GM18870 (cell line): ENCODE data around the gene SPTAN1.
"Not testable (repeated sequence)": the region's sequence is repeated elsewhere in the genome, so short reads cannot be mapped to it uniquely, and the experiment has no call there.

Experiments used
- ATAC-seq: cut with Tn5 transposase; IDR thresholded peaks from one replicate; pipeline ENCODE4 v1.9.1; 2021; ENCODE audit warnings: moderate library complexity; ENCODE audit not compliant: unreplicated experiment

Gene SPTAN1

GRCh38 chr9:128631636-128632035 is 79.2 kb downstream of the SPTAN1 start:
- ATAC-seq = no peak

GRCh38 chr9:128632066-128632465 is 79.7 kb downstream of the SPTAN1 start:
- no peak for ATAC-seq

GRCh38 chr9:128632486-128632885 is 80.1 kb downstream of the SPTAN1 start:
- no peak for ATAC-seq

- ATAC-seq = no peak
Measured at GRCh38 chr9:128633057-128633456, 80.7 kb downstream of the SPTAN1 start.

GRCh38 chr9:128633601-128634000 is 81.2 kb downstream of the SPTAN1 start:
- ATAC-seq = no peak

GRCh38 chr9:128634111-128634510 is 81.7 kb downstream of the SPTAN1 start:
- ATAC-seq = no peak

GRCh38 chr9:128634651-128635262 is 82.4 kb downstream of the SPTAN1 start:
- no peak for ATAC-seq

GRCh38 chr9:128635266-128636023 is 83.1 kb downstream of the SPTAN1 start:
- ATAC-seq = no peak

GRCh38 chr9:128636024-128636390 is 83.6 kb downstream of the SPTAN1 start:
- no peak for ATAC-seq

GRCh38 chr9:128636556-128637530 is 84.5 kb downstream of the SPTAN1 start:
- no peak for ATAC-seq

- ATAC-seq = no peak
Measured at GRCh38 chr9:128637656-128638055, 85.3 kb downstream of the SPTAN1 start.

- ATAC-seq = no peak
Measured at GRCh38 chr9:128638580-128638979, 86.2 kb downstream of the SPTAN1 start.

- ATAC-seq = no peak
Measured at GRCh38 chr9:128640603-128641002, 88.2 kb downstream of the SPTAN1 start.

- ATAC-seq = no peak
Measured at GRCh38 chr9:128642675-128643245, 90.4 kb downstream of the SPTAN1 start.

GRCh38 chr9:128643519-128644300 is 91.3 kb downstream of the SPTAN1 start:
- peak; percentile 51 for ATAC-seq

GRCh38 chr9:128648206-128648605 is 95.8 kb downstream of the SPTAN1 start:
- not testable (repeated sequence) for ATAC-seq

GRCh38 chr9:128651798-128652197 is 99.4 kb downstream of the SPTAN1 start:
- no peak for ATAC-seq

- no peak for ATAC-seq
Measured at GRCh38 chr9:128653908-128654307, 101.5 kb downstream of the SPTAN1 start.

- no peak for ATAC-seq
Measured at GRCh38 chr9:128654481-128654880, 102.1 kb downstream of the SPTAN1 start.
